Fibroblast of skin of left biceps (primary cell): ENCODE data around the gene SMPDL3A.

Experiments used
- DNase-seq, 2 experiments: peaks; one replicate each; pipeline ENCODE4 v3.0.0-alpha.2; 2013; ENCODE audit warnings: low read depth in 2 of 2

The SMPDL3A gene

DNA sequence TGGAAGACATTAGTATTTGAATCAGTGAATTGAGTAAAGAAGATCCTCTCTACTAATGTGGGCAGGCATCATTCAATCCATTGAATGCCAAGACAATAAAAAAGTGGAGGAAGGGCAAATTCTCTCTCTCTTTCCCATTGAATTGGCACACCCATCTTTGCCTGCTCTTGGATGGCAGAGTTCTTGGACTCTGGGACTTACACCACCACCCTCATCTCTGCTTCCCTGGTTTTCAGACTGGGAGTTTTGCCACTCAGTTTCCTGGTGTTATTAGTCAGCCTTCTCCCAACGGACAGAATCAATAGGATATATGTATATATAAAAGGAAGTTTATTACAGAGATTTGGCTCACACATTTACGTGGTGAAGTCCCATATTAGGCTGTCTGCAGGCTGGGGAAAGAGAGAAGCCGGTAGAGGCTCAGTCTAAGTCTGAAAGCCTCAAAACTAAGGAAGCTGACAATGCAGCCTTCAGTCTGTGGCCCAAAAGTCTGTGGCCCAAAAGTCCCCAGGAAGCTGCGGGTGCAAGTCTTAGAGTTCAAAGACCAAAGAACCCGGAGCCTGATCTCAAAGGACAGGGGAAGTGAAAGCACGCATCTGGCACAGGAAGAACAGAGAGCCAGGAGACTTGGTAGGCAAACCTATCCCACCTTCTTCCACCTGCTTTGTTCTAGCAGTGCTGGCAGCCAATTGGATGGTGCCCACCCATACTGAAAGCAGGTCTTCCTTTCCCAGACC is 64.4 kb downstream of the SMPDL3A start:
- no peak for DNase-seq
